ENCODE measurements around the gene CASP2. TPM values are rescaled to one million over a fixed set of nuclear protein-coding genes. Genes with fewer than 3 reads are reported as not detected.
A peak's percentile ranks its signal among the peaks of the same experiment; 100 is the strongest.

The CASP2 gene
- total RNA-seq, 2 donors from 2014 or later: 110 to 119 TPM

DNA sequence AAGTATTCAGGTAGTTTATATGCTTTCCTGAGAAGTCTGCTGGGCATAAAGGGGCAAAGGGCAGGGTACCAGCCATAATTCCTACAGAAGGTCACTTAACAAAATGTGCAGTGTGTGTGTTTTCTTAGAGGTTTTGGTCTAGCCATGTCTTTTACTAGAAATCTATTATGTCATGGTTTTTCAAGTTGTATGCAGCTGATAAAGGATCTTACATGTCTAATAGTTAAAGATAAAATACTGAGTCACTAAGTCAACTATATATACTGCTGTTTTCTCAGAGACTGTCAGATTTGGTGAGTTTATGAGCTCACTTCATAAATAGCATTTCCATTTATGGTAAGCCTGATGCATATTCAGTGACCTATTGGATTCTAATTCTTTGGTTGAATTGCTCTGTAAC is 7.7 kb downstream of the CASP2 start:
- H3K27ac Mint-ChIP-seq: peak overlapping the region; percentile 34
- H3K27me3 Mint-ChIP-seq: no peaks in the 10 kb centered on the region
- no peak for ATAC-seq (replicated peaks)
- peaks cover 37% of the 10 kb centered on the region for H3K4me1 Mint-ChIP-seq
- peaks cover 100% of the 10 kb centered on the region for H3K36me3 Mint-ChIP-seq (ENCODE audit: low read depth)
- H3K4me3 Mint-ChIP-seq: peak overlapping the region; percentile 41
- no peaks in the 10 kb centered on the region for H3K9me3 Mint-ChIP-seq

DNA sequence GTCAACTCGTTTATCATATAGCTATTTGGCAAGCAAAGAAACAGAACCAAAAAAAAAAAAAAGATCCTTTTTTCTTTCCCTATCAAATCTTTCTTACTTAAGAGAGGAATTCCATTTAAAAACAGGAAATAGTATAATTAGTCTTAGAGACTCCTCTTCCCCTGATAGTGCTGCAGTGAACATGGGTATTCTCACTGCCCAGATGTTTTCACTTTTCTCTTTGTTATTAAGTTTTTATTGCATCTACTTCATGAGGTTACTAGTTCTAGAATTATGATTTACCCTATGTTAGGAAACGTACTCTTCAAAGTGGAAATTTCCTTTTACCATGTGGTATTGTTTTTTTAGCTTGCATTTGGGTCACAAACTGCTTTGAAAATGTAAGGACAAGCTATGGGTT is 8.5 kb downstream of the CASP2 start:
- Mint-ChIP-seq H3K27ac (peak overlapping the region; percentile 34), H3K4me3 (peak overlapping the region; percentile 41), H3K4me1 (peaks cover 30% of the 10 kb centered on the region), H3K27me3 (no peaks in the 10 kb centered on the region), H3K36me3 (ENCODE audit: low read depth) (peaks cover 100% of the 10 kb centered on the region), H3K9me3 (no peaks in the 10 kb centered on the region)
- ATAC-seq (replicated peaks): no peak

DNA sequence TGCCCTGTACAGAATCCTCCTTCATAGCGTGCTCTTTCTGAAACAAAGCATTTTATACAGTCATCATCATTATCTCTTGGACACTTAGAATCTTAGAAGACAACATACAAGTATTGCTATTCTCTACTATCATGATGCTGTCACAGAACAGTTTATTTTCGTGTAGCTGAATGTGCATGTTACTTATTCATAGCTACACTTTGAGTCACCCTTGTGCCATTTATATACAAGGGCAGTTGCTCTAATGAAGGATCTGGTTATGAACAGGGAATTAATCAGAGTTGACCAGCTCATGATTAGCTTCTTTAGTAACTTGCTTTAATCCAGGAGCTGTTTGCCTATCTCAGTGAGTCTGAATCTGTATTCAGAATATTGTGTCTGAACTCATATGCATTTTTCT is 11.2 kb downstream of the CASP2 start:
- peak overlapping the region; percentile 37 for H3K27ac Mint-ChIP-seq
- peaks cover 27% of the 10 kb centered on the region for H3K4me1 Mint-ChIP-seq
- no peak for ATAC-seq (replicated peaks)
- no peak overlapping the region for H3K4me3 Mint-ChIP-seq
- H3K27me3 Mint-ChIP-seq: no peaks in the 10 kb centered on the region
- H3K9me3 Mint-ChIP-seq: no peaks in the 10 kb centered on the region
- peaks cover 100% of the 10 kb centered on the region for H3K36me3 Mint-ChIP-seq (ENCODE audit: low read depth)

DNA sequence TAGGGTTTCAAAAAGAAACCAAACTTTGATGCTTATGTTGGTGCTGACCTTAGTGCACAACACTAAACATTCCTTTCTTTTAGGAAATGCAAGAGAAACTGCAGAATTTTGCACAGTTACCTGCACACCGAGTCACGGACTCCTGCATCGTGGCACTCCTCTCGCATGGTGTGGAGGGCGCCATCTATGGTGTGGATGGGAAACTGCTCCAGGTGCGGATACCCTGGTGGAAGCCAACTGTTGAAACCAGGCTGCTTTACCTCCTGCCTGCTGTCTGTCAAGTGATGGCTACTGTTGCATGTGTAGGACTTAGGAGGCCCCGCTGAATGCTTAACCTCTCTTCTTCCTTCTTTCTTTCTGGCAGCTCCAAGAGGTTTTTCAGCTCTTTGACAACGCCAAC is 11.7 kb downstream of the CASP2 start:
- Mint-ChIP-seq H3K27me3 (no peaks in the 10 kb centered on the region), H3K4me3 (no peak overlapping the region), H3K36me3 (ENCODE audit: low read depth) (peaks cover 100% of the 10 kb centered on the region), H3K4me1 (peaks cover 26% of the 10 kb centered on the region), H3K9me3 (no peaks in the 10 kb centered on the region), H3K27ac (peak overlapping the region; percentile 37)
- peak; percentile 85 for ATAC-seq (replicated peaks)

DNA sequence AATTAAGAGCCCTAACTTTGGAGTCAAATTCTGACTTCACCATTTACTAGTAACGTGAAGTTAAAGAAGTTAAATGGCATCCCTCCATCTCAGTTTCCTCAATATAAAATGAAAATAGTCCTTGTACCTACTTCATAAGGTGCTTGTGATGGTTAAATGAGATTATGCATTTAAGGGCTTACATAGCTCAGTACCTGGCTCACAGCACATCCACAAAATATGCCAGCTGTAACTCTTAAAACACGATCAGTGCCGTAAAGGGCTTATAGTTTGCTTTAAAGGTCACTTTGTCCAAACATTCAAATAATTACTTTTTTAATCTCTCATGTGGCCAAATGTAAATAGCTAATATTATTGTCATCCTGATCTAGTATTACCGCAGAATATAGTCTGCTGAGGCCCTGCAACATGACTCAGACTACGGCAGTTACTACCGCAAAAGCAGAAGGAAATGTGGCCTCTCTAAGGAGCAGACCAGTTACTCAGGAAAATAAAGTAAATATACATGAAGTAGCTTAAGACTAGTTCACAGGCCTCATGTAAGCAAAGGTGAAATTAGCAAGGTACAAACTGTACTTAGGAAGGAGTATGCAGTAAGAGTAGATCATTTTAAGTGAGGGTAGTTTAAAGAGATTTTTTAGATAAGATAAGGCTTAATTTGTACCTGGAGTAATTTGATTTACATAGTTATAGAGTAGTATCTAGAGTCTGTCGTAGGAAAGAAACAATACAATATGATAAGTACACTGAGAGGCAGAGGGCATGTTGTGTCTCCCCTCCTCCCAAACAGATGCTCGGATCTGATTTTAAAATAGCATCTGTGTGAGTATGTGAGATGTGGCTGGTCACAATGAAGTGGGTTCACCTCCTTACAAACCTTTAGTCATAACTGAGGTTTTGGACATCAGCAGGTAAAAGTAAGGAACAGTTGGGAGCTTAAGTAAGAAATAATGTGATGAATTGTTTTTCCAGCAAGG is 13.1 kb downstream of the CASP2 start:
- H3K9me3 Mint-ChIP-seq: no peaks in the 10 kb centered on the region
- H3K4me3 Mint-ChIP-seq: no peak overlapping the region
- peak overlapping the region; percentile 36 for H3K27ac Mint-ChIP-seq
- peaks cover 100% of the 10 kb centered on the region for H3K36me3 Mint-ChIP-seq (ENCODE audit: low read depth)
- peaks cover 35% of the 10 kb centered on the region for H3K4me1 Mint-ChIP-seq
- H3K27me3 Mint-ChIP-seq: no peaks in the 10 kb centered on the region
- ATAC-seq (replicated peaks): no peak

DNA sequence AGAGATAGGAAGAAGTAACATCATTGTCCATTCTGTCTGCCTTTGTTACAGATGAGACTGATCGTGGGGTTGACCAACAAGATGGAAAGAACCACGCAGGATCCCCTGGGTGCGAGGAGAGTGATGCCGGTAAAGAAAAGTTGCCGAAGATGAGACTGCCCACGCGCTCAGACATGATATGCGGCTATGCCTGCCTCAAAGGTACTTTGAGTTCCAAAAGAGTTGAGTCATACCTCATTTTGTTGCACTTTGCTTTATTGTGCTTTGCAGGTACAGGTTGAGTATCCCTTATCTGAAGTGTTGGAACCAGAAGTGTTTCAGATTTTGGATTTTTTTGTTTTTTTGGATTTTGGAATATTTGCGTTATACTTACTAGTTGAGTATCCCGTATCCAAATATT is 15.6 kb downstream of the CASP2 start:
- ATAC-seq (replicated peaks): no peak
- Mint-ChIP-seq H3K36me3 (ENCODE audit: low read depth) (peaks cover 100% of the 10 kb centered on the region), H3K27me3 (no peaks in the 10 kb centered on the region), H3K4me3 (no peak overlapping the region), H3K4me1 (peaks cover 50% of the 10 kb centered on the region), H3K27ac (no peak overlapping the region), H3K9me3 (no peaks in the 10 kb centered on the region)

DNA sequence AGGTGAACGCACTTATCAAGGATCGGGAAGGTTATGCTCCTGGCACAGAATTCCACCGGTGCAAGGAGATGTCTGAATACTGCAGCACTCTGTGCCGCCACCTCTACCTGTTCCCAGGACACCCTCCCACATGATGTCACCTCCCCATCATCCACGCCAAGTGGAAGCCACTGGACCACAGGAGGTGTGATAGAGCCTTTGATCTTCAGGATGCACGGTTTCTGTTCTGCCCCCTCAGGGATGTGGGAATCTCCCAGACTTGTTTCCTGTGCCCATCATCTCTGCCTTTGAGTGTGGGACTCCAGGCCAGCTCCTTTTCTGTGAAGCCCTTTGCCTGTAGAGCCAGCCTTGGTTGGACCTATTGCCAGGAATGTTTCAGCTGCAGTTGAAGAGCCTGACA is 16.8 kb downstream of the CASP2 start:
- peak; percentile 30 for ATAC-seq (replicated peaks)
- no peak overlapping the region for H3K4me3 Mint-ChIP-seq
- peaks cover 45% of the 10 kb centered on the region for H3K4me1 Mint-ChIP-seq
- H3K9me3 Mint-ChIP-seq: no peaks in the 10 kb centered on the region
- no peaks in the 10 kb centered on the region for H3K27me3 Mint-ChIP-seq
- H3K27ac Mint-ChIP-seq: peak overlapping the region; percentile 79
- peaks cover 96% of the 10 kb centered on the region for H3K36me3 Mint-ChIP-seq (ENCODE audit: low read depth)

DNA sequence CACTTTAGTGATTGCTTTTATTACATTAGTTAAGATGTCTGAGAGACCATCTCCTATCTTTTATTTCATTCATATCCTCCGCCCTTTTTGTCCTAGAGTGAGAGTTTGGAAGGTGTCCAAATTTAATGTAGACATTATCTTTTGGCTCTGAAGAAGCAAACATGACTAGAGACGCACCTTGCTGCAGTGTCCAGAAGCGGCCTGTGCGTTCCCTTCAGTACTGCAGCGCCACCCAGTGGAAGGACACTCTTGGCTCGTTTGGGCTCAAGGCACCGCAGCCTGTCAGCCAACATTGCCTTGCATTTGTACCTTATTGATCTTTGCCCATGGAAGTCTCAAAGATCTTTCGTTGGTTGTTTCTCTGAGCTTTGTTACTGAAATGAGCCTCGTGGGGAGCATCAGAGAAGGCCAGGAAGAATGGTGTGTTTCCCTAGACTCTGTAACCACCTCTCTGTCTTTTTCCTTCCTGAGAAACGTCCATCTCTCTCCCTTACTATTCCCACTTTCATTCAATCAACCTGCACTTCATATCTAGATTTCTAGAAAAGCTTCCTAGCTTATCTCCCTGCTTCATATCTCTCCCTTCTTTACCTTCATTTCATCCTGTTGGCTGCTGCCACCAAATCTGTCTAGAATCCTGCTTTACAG is 17.4 kb downstream of the CASP2 start:
- H3K36me3 Mint-ChIP-seq (ENCODE audit: low read depth): peaks cover 96% of the 10 kb centered on the region
- H3K4me1 Mint-ChIP-seq: peaks cover 43% of the 10 kb centered on the region
- no peaks in the 10 kb centered on the region for H3K27me3 Mint-ChIP-seq
- peak overlapping the region; percentile 79 for H3K27ac Mint-ChIP-seq
- no peak overlapping the region for H3K4me3 Mint-ChIP-seq
- H3K9me3 Mint-ChIP-seq: no peaks in the 10 kb centered on the region
- ATAC-seq (replicated peaks): peak; percentile 66

DNA sequence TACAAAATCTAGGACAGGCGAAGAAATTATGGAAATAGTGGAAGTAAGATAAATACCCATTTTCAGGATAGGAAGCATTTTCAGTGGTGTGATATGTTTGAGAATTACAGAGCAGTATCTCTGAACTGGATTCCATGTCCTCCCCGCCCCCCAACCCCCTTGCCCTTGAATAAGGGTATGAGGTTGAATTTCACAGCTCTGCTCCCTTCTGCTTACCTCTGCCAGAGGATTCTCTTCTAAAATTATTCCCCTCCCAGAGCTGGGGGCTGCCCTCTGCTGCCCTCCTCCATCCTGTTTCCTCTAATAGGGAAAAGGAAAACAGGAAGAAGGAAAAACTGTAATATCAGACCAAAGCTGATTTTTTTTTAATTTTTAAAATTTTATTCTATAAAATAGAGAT is 20.5 kb downstream of the CASP2 start:
- Mint-ChIP-seq H3K36me3 (ENCODE audit: low read depth) (peaks cover 66% of the 10 kb centered on the region), H3K9me3 (no peaks in the 10 kb centered on the region), H3K4me3 (no peak overlapping the region), H3K27me3 (no peaks in the 10 kb centered on the region), H3K27ac (peak overlapping the region; percentile 64), H3K4me1 (peaks cover 43% of the 10 kb centered on the region)
- no peak for ATAC-seq (replicated peaks)

DNA sequence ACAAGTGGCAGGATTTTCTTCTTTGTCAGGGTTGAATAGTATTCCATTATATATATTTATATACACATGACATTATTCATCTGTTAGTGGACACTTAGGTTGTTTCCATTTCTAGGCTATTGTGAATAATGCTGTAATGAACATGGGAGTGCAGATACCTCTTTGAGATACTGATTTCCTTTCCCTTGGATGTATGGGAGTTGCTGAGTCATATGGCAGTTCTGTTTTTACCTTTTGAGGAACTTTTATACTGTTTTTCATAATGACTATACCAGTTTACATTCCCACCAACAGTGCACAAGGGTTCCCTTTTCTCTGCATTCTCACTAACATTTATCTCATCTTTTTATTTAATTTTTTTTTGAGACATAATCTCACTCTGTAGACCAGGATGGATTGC is 26.0 kb downstream of the CASP2 start:
- Mint-ChIP-seq H3K9me3 (no peaks in the 10 kb centered on the region), H3K36me3 (ENCODE audit: low read depth) (peaks cover 15% of the 10 kb centered on the region), H3K4me3 (no peak overlapping the region), H3K27me3 (no peaks in the 10 kb centered on the region), H3K4me1 (peaks cover 10% of the 10 kb centered on the region), H3K27ac (no peak overlapping the region)
- ATAC-seq (replicated peaks): no peak

DNA sequence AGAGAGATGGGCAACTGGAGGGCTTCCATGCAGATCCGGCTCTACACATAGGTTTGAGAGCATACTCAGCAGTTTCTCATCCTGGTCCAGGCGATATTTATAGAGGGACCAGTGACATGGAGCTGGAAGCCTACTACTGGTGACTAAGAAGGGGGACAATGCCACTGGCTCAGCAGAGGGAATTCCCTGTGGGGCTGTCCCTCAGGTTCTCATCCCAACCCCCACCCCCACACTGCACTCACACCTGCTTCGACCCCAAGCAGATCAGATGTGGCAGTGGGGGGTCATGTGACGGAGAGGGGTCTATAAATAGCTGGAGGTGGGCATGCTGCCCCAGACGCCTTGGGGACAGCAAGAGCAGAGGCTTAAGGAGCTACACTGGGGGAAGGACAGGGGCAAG is 27.6 kb downstream of the CASP2 start, which contains the start of gene CLCN1:
Gene CLCN1, plus strand, starts transcription at position 336 of the 400 bp plus-strand sequence. CDS start 102 bp downstream, outside the sequence.
- Mint-ChIP-seq H3K4me1 (peaks cover 5% of the 10 kb centered on the region), H3K9me3 (no peaks in the 10 kb centered on the region), H3K4me3 (no peak within 1 kb of the TSS), H3K36me3 (ENCODE audit: low read depth) (no peaks in the 10 kb centered on the region), H3K27ac (peak within 1 kb of the TSS; percentile 3), H3K27me3 (no peaks in the 10 kb centered on the region)
- no peak for ATAC-seq (replicated peaks)

DNA sequence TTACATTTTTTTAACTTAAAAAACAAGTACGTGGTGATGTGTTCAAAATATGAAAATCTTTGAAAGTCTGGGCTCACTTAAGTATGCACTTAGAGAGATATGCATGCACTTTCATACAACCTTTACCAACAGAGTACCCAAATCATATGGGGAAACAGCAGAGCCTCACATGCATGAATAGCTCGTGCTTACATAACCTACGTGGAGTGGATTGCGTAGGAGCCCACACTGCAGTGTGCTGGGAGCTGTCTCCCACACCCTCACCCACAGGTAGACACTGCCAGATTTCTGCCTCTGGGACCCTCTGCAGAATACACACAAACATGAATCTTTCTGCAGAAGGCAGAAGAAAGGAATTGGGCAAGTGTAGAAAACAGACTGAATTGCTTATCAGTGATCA is 28.3 kb downstream of the CASP2 start:
- no peak overlapping the region for H3K27ac Mint-ChIP-seq
- no peak overlapping the region for H3K4me3 Mint-ChIP-seq
- no peaks in the 10 kb centered on the region for H3K36me3 Mint-ChIP-seq (ENCODE audit: low read depth)
- ATAC-seq (replicated peaks): no peak
- H3K9me3 Mint-ChIP-seq: no peaks in the 10 kb centered on the region
- no peaks in the 10 kb centered on the region for H3K27me3 Mint-ChIP-seq
- no peaks in the 10 kb centered on the region for H3K4me1 Mint-ChIP-seq

DNA sequence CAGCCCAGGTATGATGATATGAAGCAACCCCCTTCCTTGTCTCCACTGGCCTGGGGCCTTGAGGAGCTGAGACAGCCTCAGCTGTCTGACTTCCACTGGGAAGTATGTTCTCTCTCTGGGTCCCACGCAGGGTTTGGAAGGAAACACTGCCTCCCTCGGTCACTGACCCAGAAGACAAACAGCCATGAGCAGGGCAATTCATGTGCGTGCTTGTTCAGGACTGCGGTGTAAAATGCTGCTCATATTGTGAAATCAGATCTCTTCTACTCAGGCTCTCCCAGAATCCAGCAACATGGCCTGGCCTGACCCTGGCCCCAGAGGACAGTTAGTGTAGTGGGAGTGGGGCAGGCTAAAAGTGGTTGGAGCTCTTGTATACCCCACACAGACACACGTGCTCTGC is 30.5 kb downstream of the CASP2 start:
- H3K9me3 Mint-ChIP-seq: no peaks in the 10 kb centered on the region
- H3K27ac Mint-ChIP-seq: no peak overlapping the region
- H3K4me3 Mint-ChIP-seq: no peak overlapping the region
- ATAC-seq (replicated peaks): no peak
- H3K36me3 Mint-ChIP-seq (ENCODE audit: low read depth): no peaks in the 10 kb centered on the region
- no peaks in the 10 kb centered on the region for H3K4me1 Mint-ChIP-seq
- H3K27me3 Mint-ChIP-seq: no peaks in the 10 kb centered on the region

DNA sequence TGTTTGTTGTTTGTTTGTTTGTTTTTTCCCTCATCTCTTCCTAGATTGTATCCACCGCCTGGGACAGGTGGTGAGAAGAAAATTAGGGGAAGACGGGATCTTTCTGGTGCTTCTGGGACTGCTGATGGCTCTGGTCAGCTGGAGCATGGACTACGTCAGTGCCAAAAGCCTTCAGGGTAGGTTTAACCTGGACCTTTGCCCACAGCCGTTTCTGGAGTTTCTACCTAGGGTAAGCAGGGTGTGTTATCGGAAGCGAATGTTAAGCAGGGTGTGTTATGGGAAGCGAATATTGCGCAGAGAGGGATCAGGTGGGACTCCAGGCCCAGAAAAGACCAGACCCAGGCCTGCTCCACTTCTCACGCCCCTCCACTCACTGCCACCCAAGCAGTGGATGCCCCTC is 32.5 kb downstream of the CASP2 start:
- H3K36me3 Mint-ChIP-seq (ENCODE audit: low read depth): no peaks in the 10 kb centered on the region
- no peak overlapping the region for H3K27ac Mint-ChIP-seq
- ATAC-seq (replicated peaks): no peak
- peaks cover 7% of the 10 kb centered on the region for H3K4me1 Mint-ChIP-seq
- no peak overlapping the region for H3K4me3 Mint-ChIP-seq
- H3K9me3 Mint-ChIP-seq: no peaks in the 10 kb centered on the region
- no peaks in the 10 kb centered on the region for H3K27me3 Mint-ChIP-seq

DNA sequence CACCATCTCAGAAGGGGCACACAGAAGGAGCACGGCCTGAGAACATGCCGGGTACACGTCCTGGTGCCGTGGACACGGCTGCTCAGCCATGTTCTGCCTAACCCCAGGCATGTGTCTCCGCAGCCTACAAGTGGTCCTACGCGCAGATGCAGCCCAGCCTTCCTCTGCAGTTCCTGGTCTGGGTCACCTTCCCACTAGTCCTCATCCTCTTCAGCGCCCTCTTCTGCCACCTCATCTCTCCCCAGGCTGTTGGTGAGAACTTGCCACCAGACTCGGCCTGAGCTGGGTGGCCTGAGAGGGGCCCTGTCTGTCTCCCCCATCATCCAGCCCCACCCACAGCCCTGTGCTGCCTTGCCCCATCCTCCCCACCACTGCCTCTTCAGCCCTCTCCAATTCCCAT is 33.1 kb downstream of the CASP2 start:
- Mint-ChIP-seq H3K9me3 (no peaks in the 10 kb centered on the region), H3K36me3 (ENCODE audit: low read depth) (no peaks in the 10 kb centered on the region), H3K27ac (no peak overlapping the region), H3K4me1 (peaks cover 7% of the 10 kb centered on the region), H3K4me3 (no peak overlapping the region), H3K27me3 (no peaks in the 10 kb centered on the region)
- ATAC-seq (replicated peaks): no peak
